Measurements from ENCODE around the gene TMC1.

Gene TMC1

GRCh38 chr9:72818385-72818784 is 297.0 kb downstream of the TMC1 start:
- TF ChIP-seq MAX (IDR thresholded peaks at IDR 0.05), result no peak
- TF ChIP-seq TCF12 (IDR thresholded peaks at IDR 0.05; ENCODE audit: low read depth), result no peak
- TF ChIP-seq REST (IDR thresholded peaks at IDR 0.05; ENCODE audit: low read depth), result no peak
- TF ChIP-seq USF1 (IDR thresholded peaks at IDR 0.05), result no peak
- TF ChIP-seq EGR1 (IDR thresholded peaks at IDR 0.05), result no peak
- TF ChIP-seq YY1 (IDR thresholded peaks at IDR 0.05; ENCODE audit: low read depth), result no peak
- TF ChIP-seq EP300 (IDR thresholded peaks at IDR 0.05; ENCODE audit: borderline replicate concordance), result no peak
- TF ChIP-seq ZBTB7A (IDR thresholded peaks at IDR 0.05; ENCODE audit: low read depth), result no peak
- TF ChIP-seq FOXM1 (IDR thresholded peaks at IDR 0.05; ENCODE audit: borderline replicate concordance, low read depth), result no peak
- no peak for TF ChIP-seq CREB1 (IDR thresholded peaks at IDR 0.05; ENCODE audit: low read depth)
- no peak for TF ChIP-seq CEBPB (IDR thresholded peaks at IDR 0.05)

GRCh38 chr9:72823971-72824370 is 302.6 kb downstream of the TMC1 start:
- TF ChIP-seq REST (IDR thresholded peaks at IDR 0.05; ENCODE audit: low read depth) (no peak), CEBPB (IDR thresholded peaks at IDR 0.05) (no peak), TAF1 (IDR thresholded peaks at IDR 0.05; ENCODE audit: low read depth) (no peak), USF1 (IDR thresholded peaks at IDR 0.05) (no peak), YY1 (IDR thresholded peaks at IDR 0.05; ENCODE audit: low read depth) (no peak), MAX (IDR thresholded peaks at IDR 0.05) (no peak), CREB1 (IDR thresholded peaks at IDR 0.05; ENCODE audit: low read depth) (no peak), EGR1 (IDR thresholded peaks at IDR 0.05) (no peak), TEAD4 (IDR thresholded peaks at IDR 0.05) (no peak), EP300 (IDR thresholded peaks at IDR 0.05; ENCODE audit: borderline replicate concordance) (no peak), FOXM1 (IDR thresholded peaks at IDR 0.05; ENCODE audit: borderline replicate concordance, low read depth) (no peak), RAD21 (IDR thresholded peaks at IDR 0.05; ENCODE audit: low read depth) (no peak), NFIC (IDR thresholded peaks at IDR 0.05) (no peak)

GRCh38 chr9:72826996-72827949 is 305.9 kb downstream of the TMC1 start:
- no peak for TF ChIP-seq MAX (IDR thresholded peaks at IDR 0.05)
- TF ChIP-seq RAD21 (IDR thresholded peaks at IDR 0.05; ENCODE audit: low read depth), result no peak
- TF ChIP-seq CREB1 (IDR thresholded peaks at IDR 0.05; ENCODE audit: low read depth), result no peak
- no peak for TF ChIP-seq FOXM1 (IDR thresholded peaks at IDR 0.05; ENCODE audit: borderline replicate concordance, low read depth)
- TF ChIP-seq TCF12 (IDR thresholded peaks at IDR 0.05; ENCODE audit: low read depth), result no peak
- TF ChIP-seq EGR1 (IDR thresholded peaks at IDR 0.05), result no peak
- no peak for TF ChIP-seq ZBTB7A (IDR thresholded peaks at IDR 0.05; ENCODE audit: low read depth)
- TF ChIP-seq TEAD4 (IDR thresholded peaks at IDR 0.05), result no peak

GRCh38 chr9:72827950-72828731 is 306.7 kb downstream of the TMC1 start:
- TF ChIP-seq ZBTB7A (IDR thresholded peaks at IDR 0.05; ENCODE audit: low read depth) (no peak), TAF1 (IDR thresholded peaks at IDR 0.05; ENCODE audit: low read depth) (no peak), CREB1 (IDR thresholded peaks at IDR 0.05; ENCODE audit: low read depth) (no peak), CEBPB (IDR thresholded peaks at IDR 0.05) (no peak), NFIC (IDR thresholded peaks at IDR 0.05) (no peak), REST (IDR thresholded peaks at IDR 0.05; ENCODE audit: low read depth) (no peak), YY1 (IDR thresholded peaks at IDR 0.05; ENCODE audit: low read depth) (no peak), RAD21 (IDR thresholded peaks at IDR 0.05; ENCODE audit: low read depth) (no peak), TCF12 (IDR thresholded peaks at IDR 0.05; ENCODE audit: low read depth) (no peak), USF1 (IDR thresholded peaks at IDR 0.05) (no peak), MAX (IDR thresholded peaks at IDR 0.05) (no peak), EP300 (IDR thresholded peaks at IDR 0.05; ENCODE audit: borderline replicate concordance) (no peak), TEAD4 (IDR thresholded peaks at IDR 0.05) (no peak), EGR1 (IDR thresholded peaks at IDR 0.05) (no peak), FOXM1 (IDR thresholded peaks at IDR 0.05; ENCODE audit: borderline replicate concordance, low read depth) (no peak)

Measured in Ishikawa (cell line).